GM21786 (cell line): ENCODE results near the gene RPL14.

Experiments used
- ATAC-seq: cut with Tn5 transposase; IDR thresholded peaks from one replicate; pipeline ENCODE4 v1.9.1; 2021; ENCODE audit not compliant: unreplicated experiment

The RPL14 gene

DNA sequence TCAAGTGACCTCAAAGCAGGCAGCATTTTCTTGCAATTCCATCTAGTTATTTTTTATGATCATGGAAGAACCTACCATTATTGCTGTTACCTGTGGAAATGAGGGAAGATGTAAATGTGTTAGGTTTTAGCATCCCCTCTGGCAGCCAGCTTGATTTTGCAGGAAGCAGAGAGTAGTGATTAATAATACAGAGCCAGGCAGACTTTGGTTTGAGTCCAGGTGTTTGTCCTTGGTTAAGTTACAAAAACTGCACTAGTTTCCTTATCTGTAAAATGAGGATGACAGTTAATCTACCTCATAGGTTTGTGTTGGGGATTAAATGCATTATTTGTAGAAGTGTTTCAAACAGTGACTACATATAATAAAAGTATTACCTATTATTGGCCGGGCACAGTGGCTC lies 60.9 kb downstream of the RPL14 start:
- no peak for ATAC-seq
